Adrenal gland (tissue), 12 donors: Measurements from ENCODE around the gene PXYLP1. TPM values are rescaled to one million over a fixed set of nuclear protein-coding genes. Genes with fewer than 3 reads are reported as not detected.

ENCODE experiments used
- DNase-seq, 7 donors: peaks; one replicate each; pipeline ENCODE4 v3.0.0-alpha.2; 2019 to 2020
- H3K27ac ChIP-seq, 5 donors: fragments of 200-600 bp; sonication (generic) in 4 of 5; 1 replicate in 3 of 5; 2 replicates in 2 of 5; pipeline versions ENCODE4 v1.5.1 to v1.8.0; 2016 to 2020; ENCODE audit warnings: mild to moderate bottlenecking in 1 of 5
- H3K27me3 ChIP-seq: fragments of 200-600 bp; 2 replicates; pipeline ENCODE4 v1.8.0; 2021
- H3K36me3 ChIP-seq, 2 donors: fragments of 200-600 bp; replicated peaks in 1 of 2; 1 replicate in 1 of 2; 2 replicates in 1 of 2; pipeline versions ENCODE4 v1.5.1 to v1.8.0; 2018 to 2022
- H3K4me1 ChIP-seq, 2 donors: fragments of 200-600 bp; replicated peaks in 1 of 2; 1 replicate in 1 of 2; 2 replicates in 1 of 2; pipeline versions ENCODE4 v1.5.1 to v1.8.0; 2018 to 2021
- H3K4me3 ChIP-seq, 4 donors: fragments of 200-600 bp; sonication (generic) in 3 of 4; one replicate each; pipeline ENCODE4 v1.5.1; 2016 to 2018
- H3K9me3 ChIP-seq, 3 donors: fragments of 200-600 bp; sonication (generic) in 1 of 3; replicated peaks in 1 of 3; 1 replicate in 2 of 3; 2 replicates in 1 of 3; pipeline versions ENCODE4 v1.5.1 to v1.8.0; 2016 to 2021
- CTCF ChIP-seq, 6 experiments: fragments of 450-650 bp in 4 of 6; fragments of 200-600 bp in 2 of 6; sonication (generic) in 1 of 6; IDR thresholded peaks; 1 replicate in 5 of 6; 2 replicates in 1 of 6; pipeline versions ENCODE4 v1.5.1 to v1.8.0; 2016 to 2021; ENCODE audit warnings: antibody characterized with exemption in 6 of 6, mild to moderate bottlenecking in 2 of 6, moderate library complexity in 1 of 6
- POLR2A ChIP-seq, 2 donors: fragments of 450-650 bp; IDR thresholded peaks; one replicate each; pipeline ENCODE4 v1.6.1; 2017; ENCODE audit warnings: antibody characterized with exemption in 2 of 2, mild to moderate bottlenecking in 2 of 2, moderate library complexity in 1 of 2
- WGBS, 4 donors: extraction: QIAGEN DNeasy Blood & Tissue Kit in 2 of 4; methylation state at CpG; one replicate each; pipeline versions ENCODE4 v1.1.5 to v1.1.7; 2013 to 2017; 5-methylcytosine and 5-hydroxymethylcytosine counted together
- intact Hi-C, 2 donors: fragments of 100-400 bp; cut with DNase I; formaldehyde crosslinking; loops; one replicate each; pipeline versions ENCODE4 v1.14.1 to v1.15.0; 2022 to 2023
- polyA plus RNA-seq, 3 donors: library from polyadenylated mRNA; stranded (reverse); fragments of 200-250 nt in 2 of 3; fragments of 350-450 nt in 1 of 3; fragmentation: Illumina TruSeq in 1 of 3; extraction: RNeasy Lipid Tissue Mini Kit (QIAGEN cat#74804) in 1 of 3; gene quantifications; one replicate each; pipeline ENCODE4 v1.2.3, GENCODE V29; 2013 to 2014
- total RNA-seq, 9 donors: library from RNA; depleted of rRNA in 4 of 9; stranded (reverse); fragments of >200 nt in 4 of 9; fragments of 120-200 nt in 1 of 9; fragmentation: NEBNext Ultra II Directional in 1 of 9; extraction: Animal tissue kit (Norgen Biotek cat#: 25700) in 1 of 9; gene quantifications; one replicate each; pipeline versions ENCODE4 v1.1.0 to v1.2.4, GENCODE V29; 2013 to 2023
- donor health status: healthy with polysubstance abuse.
- donor health status: Bipolar disorder and iron deficiency.
- donor health status: DM: yes; HTN: yes; CAD: no.
- donor health status: DM: no; HTN: no; CAD: no.
- donor health status: DM: no; HTN: no; CAD: no.
- donor health status: DM: yes; HTN: yes; CAD: no.

The PXYLP1 gene
- total and polyA plus RNA-seq, 12 donors = 5.5 to 22.7 (median 8.1) TPM

- Histone ChIP-seq H3K27me3 (no peaks in the 10 kb centered on the region), H3K36me3 (no peaks in the 10 kb centered on the region), H3K27ac (no peak overlapping the region), H3K4me1 (no peaks in the 10 kb centered on the region), H3K9me3 (no peaks in the 10 kb centered on the region), H3K4me3 (no peak overlapping the region)
- no peak for TF ChIP-seq POLR2A (IDR thresholded peaks at IDR 0.05)
- TF ChIP-seq CTCF (IDR thresholded peaks at IDR 0.05) = no peak
- intact Hi-C loops = no loop called here
- DNase-seq = no peak
These were observed 94.5 kb downstream of the PXYLP1 start for GRCh38 chr3:141326123-141326522.

- H3K4me1 ChIP-seq = no peaks in the 10 kb centered on the region
- 61 to 73% (median 68%) methylated on average over 3 of the region's 3 CpGs for WGBS, 4 donors
- no peaks in the 10 kb centered on the region for H3K27me3 ChIP-seq
- H3K27ac ChIP-seq = no peak overlapping the region
- intact Hi-C loops = no loop called here
- H3K36me3 ChIP-seq = no peaks in the 10 kb centered on the region
- no peak for DNase-seq
- no peaks in the 10 kb centered on the region for H3K9me3 ChIP-seq
- TF ChIP-seq POLR2A (IDR thresholded peaks at IDR 0.05) = no peak
- no peak for TF ChIP-seq CTCF (IDR thresholded peaks at IDR 0.05)
- H3K4me3 ChIP-seq = no peak overlapping the region
These were observed 95.0 kb downstream of the PXYLP1 start for GRCh38 chr3:141326626-141327025.

- DNase-seq = peak in 2 of 7 donors; percentile 29 to 31
- 84 to 91% (median 86%) methylated on average over 7 of the region's 7 CpGs for WGBS, 4 donors
These were observed 96.9 kb downstream of the PXYLP1 start for GRCh38 chr3:141328286-141329166.

GRCh38 chr3:141330235-141330634 is 98.6 kb downstream of the PXYLP1 start:
- peaks cover 5 to 10% of the 10 kb centered on the region in 2 donors for H3K4me1 ChIP-seq
- 77 to 97% (median 89%) methylated on average over 3 of the region's 3 CpGs for WGBS, 4 donors
- H3K27me3 ChIP-seq = no peaks in the 10 kb centered on the region
- H3K36me3 ChIP-seq = no peaks in the 10 kb centered on the region
- TF ChIP-seq POLR2A (IDR thresholded peaks at IDR 0.05) (no peak), CTCF (IDR thresholded peaks at IDR 0.05) (no peak)
- DNase-seq = no peak
- H3K9me3 ChIP-seq = no peaks in the 10 kb centered on the region
- no peak overlapping the region for H3K27ac ChIP-seq
- intact Hi-C loops = no loop called here
- H3K4me3 ChIP-seq = no peak overlapping the region

More at GRCh38 chr3:141328286-141329166, 96.9 kb downstream of the PXYLP1 start:
- Histone ChIP-seq H3K9me3 (no peaks in the 10 kb centered on the region), H3K4me1 (peaks cover 5 to 10% of the 10 kb centered on the region in 2 donors), H3K36me3 (no peaks in the 10 kb centered on the region), H3K27me3 (no peaks in the 10 kb centered on the region), H3K4me3 (no peak overlapping the region), H3K27ac (no peak overlapping the region)
- TF ChIP-seq CTCF (IDR thresholded peaks at IDR 0.05) (no peak), POLR2A (IDR thresholded peaks at IDR 0.05) (no peak)
- intact Hi-C loops = no loop called here
